DMS153 treated with DMSO at 0.1 percent for 48 hours (cell line): Measurements from ENCODE around the gene C13orf46.
"Not testable (repeated sequence)": the region's sequence is repeated elsewhere in the genome, so short reads cannot be mapped to it uniquely, and the experiment has no call there.

Source experiments
- DNase-seq: peaks from one replicate; lab custom pipeline; 2025; ENCODE audit not compliant: unreplicated experiment; lab: John Stamatoyannopoulos, UW

The C13orf46 gene

DNA sequence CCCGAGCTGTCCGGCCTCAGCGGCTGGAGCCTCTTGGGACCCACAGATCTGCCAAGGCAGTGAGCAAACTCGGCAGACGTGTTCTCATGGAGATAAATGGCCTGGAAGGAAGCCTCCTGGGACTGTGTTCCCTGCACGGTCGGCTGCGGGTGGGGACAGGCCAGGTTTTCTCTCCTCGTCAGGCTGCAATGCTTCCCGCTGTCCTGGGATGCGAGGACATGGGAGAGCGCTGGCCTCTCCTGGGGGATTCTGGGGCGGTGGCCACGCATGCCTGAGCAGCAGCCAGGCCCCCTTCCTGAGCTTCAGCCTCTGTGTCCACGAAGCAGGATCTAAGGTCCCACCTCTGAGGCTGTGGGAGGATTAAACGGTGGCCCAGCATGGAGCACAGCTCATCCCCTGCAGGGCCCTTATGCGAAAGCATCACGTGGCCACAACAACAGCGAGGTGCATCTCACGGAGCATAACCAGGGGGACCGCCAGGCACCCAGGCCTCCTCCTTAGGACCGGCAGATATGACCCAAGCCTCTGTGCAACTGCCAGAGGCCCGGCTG is 21.2 kb upstream of the C13orf46 start:
- no peak for DNase-seq

- DNase-seq, result no peak
Measured at GRCh38 chr13:113992276-113993005, 18.6 kb upstream of the C13orf46 start.

- no peak for DNase-seq
Measured at GRCh38 chr13:113991676-113992179, 17.9 kb upstream of the C13orf46 start.

DNA sequence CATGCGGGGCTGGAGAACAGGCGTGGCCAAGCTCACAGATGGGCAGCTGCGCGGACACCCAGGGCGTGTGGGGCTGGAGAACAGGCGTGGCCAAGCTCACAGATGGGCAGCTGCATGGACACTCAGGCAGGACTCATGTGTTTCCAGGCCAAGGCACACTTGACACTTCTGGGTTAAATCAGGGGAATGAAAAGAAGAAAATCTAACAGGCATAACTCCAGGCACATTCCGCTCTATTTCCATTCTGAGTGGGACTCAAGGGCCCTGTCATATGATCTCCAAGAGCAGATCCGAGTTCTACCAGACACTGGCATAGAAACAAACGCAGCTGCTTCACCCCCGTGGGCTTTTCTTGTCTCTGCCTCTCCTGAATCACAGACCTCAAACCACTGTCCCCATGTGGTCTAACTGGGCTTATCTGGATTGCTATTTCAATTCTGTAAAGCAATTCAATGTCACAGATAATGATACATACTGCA is 17.4 kb upstream of the C13orf46 start:
- DNase-seq, result no peak

GRCh38 chr13:113990321-113990837 is 16.5 kb upstream of the C13orf46 start:
- DNase-seq, result no peak

GRCh38 chr13:113989585-113990300 is 15.9 kb upstream of the C13orf46 start:
- DNase-seq, result no peak

GRCh38 chr13:113988859-113989258 is 15.0 kb upstream of the C13orf46 start:
- not testable (repeated sequence) for DNase-seq

GRCh38 chr13:113982296-113982661 is 8.4 kb upstream of the C13orf46 start:
- DNase-seq, result no peak

- DNase-seq, result no peak
Measured at GRCh38 chr13:113981611-113982295, 7.9 kb upstream of the C13orf46 start.

GRCh38 chr13:113981194-113981605 is 7.3 kb upstream of the C13orf46 start:
- peak; percentile 95 for DNase-seq

DNA sequence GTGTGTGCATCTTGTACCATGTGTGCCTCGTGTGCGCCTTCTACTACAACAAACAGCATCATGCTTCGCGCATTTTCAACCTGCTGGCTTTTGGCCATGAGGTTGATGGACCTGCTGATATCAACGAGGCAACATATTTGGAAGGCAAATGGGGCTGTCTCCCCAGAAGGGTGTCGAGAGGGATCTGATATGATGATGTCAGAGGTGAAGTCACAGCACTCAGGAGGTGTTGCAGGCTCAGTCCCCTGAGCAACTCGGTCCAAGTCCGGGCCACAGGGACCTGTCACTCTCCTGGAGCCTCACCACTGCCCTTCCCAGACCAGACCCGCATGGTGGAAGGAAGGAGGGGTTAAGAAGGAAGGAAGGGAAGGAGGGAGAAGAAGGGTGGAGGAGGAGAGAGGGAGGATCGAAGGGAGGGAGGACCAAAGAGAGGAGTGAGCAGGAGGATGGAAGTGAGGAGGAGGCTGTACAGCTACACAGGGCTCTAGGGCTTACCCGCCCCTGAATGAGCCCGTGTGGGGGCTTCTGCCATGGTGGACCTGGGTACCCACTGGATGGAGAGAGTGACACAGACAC is 6.7 kb upstream of the C13orf46 start:
- no peak for DNase-seq

DNA sequence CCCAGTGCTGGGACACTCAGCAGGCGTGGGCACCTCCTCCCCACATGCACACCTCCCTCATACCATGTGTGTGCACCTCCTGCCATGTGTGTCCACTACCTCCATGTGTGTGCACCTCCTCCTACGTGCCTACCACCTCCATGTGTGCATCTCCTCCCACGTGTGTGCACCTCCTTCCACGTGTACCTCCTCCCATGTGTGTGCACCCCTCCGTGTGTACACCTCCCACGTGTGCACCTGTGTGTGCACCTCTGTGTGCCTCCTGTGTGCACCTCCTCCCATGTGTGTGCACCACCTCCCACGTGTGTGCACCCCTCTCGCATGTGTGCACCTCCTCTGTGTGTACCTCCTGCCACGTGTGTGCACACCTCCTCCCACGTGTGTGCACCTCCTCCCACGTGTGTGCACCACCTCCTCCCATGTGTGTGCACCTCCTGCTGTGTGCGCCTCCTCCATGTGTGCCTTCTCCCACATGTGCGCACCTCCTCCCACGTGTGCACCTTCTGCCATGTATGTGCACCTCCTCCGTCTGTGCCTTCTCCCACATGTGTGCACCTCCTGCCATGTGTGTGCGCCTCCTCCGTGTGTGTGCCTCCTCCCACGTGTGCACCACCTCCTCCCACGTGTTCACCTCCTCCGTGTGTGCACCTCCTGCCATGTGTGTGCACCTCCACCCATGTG is 6.1 kb upstream of the C13orf46 start:
- no peak for DNase-seq

DNA sequence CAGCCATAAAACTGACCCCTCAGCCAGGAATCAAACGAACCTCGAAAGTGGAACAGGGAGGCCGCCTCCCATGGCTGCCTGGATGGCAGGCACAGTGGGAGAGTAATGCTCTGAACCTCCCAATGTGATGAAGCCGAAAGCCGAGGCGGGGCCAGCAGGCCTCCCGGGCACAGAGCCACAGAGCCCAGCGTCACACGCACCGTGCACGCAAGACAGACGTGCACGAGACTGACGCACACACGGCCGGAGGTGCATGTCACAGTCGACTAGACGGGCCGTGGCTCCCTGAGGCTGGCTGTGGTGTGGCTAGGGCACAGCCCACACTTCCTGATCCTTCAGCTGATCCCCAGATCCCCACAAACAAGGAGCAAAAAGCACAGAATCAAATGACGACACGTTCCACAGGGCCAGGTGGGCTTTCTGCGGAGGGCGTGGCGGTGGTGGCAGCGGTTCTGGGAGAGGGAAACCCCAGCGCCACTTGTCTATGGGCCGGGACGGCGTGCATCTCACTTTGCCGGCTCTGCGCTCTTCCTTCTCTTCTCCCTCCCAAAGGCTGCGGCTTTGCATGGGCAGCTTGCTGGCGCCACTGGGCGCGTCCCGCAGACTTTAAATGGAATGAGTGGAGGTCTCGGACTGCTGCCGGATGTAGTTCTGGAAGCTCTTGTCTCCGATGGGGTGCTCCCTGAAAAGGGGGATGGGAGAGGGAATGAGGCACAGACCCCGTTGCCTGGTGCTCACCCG is 5.0 kb upstream of the C13orf46 start:
- DNase-seq, result peak; percentile 20

GRCh38 chr13:113977976-113978375 is 4.1 kb upstream of the C13orf46 start:
- no peak for DNase-seq

- DNase-seq, result no peak
Measured at GRCh38 chr13:113976711-113977684, 3.1 kb upstream of the C13orf46 start.

DNA sequence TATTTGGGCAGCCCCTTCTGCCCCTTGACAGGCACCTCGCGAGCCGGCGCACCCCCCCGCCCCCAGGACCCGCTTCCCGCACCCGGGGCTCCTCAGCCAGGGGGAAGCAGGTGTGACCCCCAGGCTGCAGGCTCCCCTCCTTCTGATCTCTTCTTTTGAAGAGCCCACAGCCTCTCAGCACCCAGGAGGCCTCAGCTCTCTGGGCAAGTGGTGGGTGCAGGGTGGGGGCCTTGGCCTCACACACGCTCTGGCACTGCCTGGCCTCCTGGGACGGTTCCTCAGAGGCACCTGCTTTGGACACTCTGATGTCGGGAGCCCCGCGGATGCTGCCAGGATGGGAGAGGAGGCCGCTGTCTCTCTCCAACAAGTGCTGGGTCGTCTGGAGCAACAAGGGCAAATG is 1.5 kb upstream of the C13orf46 start:
- DNase-seq, result no peak

DNA sequence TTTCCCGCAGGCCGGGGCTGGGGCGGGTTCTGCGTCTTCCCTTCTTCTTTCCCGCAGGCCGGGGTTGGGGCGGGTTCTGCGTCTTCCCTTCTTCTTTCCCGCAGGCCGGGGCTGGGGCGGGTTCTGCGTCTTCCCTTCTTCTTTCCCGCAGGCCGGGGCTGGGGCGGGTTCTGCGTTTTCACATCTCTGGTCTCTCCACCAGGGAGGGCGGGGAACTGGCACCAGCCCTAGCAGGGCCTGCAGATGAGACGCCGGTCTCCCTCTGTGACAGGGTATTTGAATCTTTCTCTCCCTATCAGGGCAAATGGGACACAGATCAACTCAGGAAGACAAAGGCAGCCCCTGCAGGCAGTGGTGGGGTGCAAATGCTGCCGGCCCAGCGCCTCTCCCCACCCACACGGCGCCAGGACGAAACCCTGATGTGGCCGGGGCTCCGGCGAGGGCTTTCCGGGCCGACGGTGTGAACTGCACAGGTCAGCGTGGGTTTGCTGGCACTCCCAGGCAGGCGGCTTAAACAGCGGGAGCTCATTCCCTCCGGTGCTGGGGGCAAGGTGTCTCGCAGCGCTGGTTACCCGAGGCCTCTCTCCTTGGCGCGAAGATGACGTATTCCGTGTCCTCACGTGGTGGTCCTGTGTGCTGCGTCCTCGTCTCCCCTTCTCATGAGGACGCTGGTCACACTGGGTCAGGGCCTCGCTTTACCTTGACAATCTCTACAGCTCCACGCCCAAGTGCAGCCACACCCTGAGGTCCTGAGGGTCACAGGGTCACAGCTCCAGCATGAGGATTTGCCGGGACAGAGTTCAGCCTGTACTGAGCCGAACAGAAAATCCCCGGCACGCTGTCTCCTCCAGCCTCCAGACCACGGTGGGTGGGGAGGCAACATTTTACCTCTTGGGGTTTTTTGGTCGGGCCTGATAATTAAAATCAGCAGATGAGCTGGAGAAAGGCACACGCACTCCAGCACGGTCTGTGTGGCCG is 717 bp upstream of the C13orf46 start:
- DNase-seq, result no peak
